ENCODE measurements around the gene CZIB. TPM values are rescaled to one million over a fixed set of nuclear protein-coding genes. Genes with fewer than 3 reads are reported as not detected.
A peak's percentile ranks its signal among the peaks of the same experiment; 100 is the strongest.

CZIB gene
- total RNA-seq, 4 donors from 2014 or later = 25.2 to 60.3 (median 33.8) TPM

- TF ChIP-seq EP300 (IDR thresholded peaks at IDR 0.05) = no peak
- no peak for TF ChIP-seq CTCF (IDR thresholded peaks at IDR 0.05)
- peak; percentile 38 to 93 (median 73) for TF ChIP-seq POLR2AphosphoS5 (IDR thresholded peaks at IDR 0.05)
- TF ChIP-seq POLR2A (IDR thresholded peaks at IDR 0.05) = peak; percentile 94 to 96
Measured at GRCh38 chr1:53196485-53197290, 23.7 kb downstream of the CZIB start, which contains the start of gene CPT2. Gene CPT2, plus strand, starts transcription at chr1:53196824. Its CDS starts 120 bp downstream, at chr1:53196944.

GRCh38 chr1:53196017-53196484 lies 24.4 kb downstream of the CZIB start:
- WGBS = 25% methylated on average over 9 of the region's 9 CpGs
- Histone ChIP-seq H3K27me3 (no peaks in the 10 kb centered on the region), H3K9me3 (no peaks in the 10 kb centered on the region), H3K27ac (peak overlapping the region; percentile 99), H3K4me1 (peaks cover 47% of the 10 kb centered on the region), H3K4me3 (peak overlapping the region; percentile 100), H3K36me3 (peaks cover 5% of the 10 kb centered on the region)
- peak in 1 of 2 donors; percentile 45 for DNase-seq (ENCODE audit: low spot score in 2 of 2)
- TF ChIP-seq CTCF (IDR thresholded peaks at IDR 0.05) (no peak), POLR2A (IDR thresholded peaks at IDR 0.05) (no peak), POLR2AphosphoS5 (IDR thresholded peaks at IDR 0.05) (no peak), EP300 (IDR thresholded peaks at IDR 0.05) (no peak)

More at GRCh38 chr1:53196485-53197290, 23.7 kb downstream of the CZIB start, which contains the start of gene CPT2:
- Histone ChIP-seq H3K4me3 (peak within 1 kb of the TSS; percentile 100), H3K9me3 (no peaks in the 10 kb centered on the region), H3K36me3 (peaks cover 10% of the 10 kb centered on the region), H3K27me3 (no peaks in the 10 kb centered on the region), H3K27ac (peak within 1 kb of the TSS; percentile 99), H3K4me1 (peaks cover 53% of the 10 kb centered on the region)
- WGBS = 1% methylated on average over 34 of the region's 57 CpGs
- peak; percentile 95 to 97 for DNase-seq (ENCODE audit: low spot score in 2 of 2)

- Histone ChIP-seq H3K27ac (peak overlapping the region; percentile 99), H3K27me3 (no peaks in the 10 kb centered on the region), H3K9me3 (no peaks in the 10 kb centered on the region), H3K4me1 (peaks cover 42% of the 10 kb centered on the region), H3K4me3 (peak overlapping the region; percentile 100), H3K36me3 (no peaks in the 10 kb centered on the region)
- TF ChIP-seq POLR2A (IDR thresholded peaks at IDR 0.05) (no peak), CTCF (IDR thresholded peaks at IDR 0.05) (no peak), EP300 (IDR thresholded peaks at IDR 0.05) (no peak), POLR2AphosphoS5 (IDR thresholded peaks at IDR 0.05) (no peak)
- DNase-seq (ENCODE audit: low spot score in 2 of 2) = peak in 1 of 2 donors; percentile 54
- WGBS = 67% methylated on average over 11 of the region's 11 CpGs
Measured at GRCh38 chr1:53195246-53196016, 25.0 kb downstream of the CZIB start.

GRCh38 chr1:53190210-53190611 lies 30.2 kb downstream of the CZIB start:
- TF ChIP-seq EP300 (IDR thresholded peaks at IDR 0.05) (no peak), CTCF (IDR thresholded peaks at IDR 0.05) (no peak), POLR2A (IDR thresholded peaks at IDR 0.05) (no peak), POLR2AphosphoS5 (IDR thresholded peaks at IDR 0.05) (no peak)
- H3K9me3 ChIP-seq = no peaks in the 10 kb centered on the region
- 74% methylated on average over 10 of the region's 10 CpGs for WGBS
- no peak overlapping the region for H3K27ac ChIP-seq
- H3K4me1 ChIP-seq = peaks cover 5% of the 10 kb centered on the region
- H3K4me3 ChIP-seq = no peak overlapping the region
- DNase-seq (ENCODE audit: low spot score in 2 of 2) = no peak
- no peaks in the 10 kb centered on the region for H3K36me3 ChIP-seq
- H3K27me3 ChIP-seq = no peaks in the 10 kb centered on the region

All from suprapubic skin (tissue), 4 donors.